GM10847 (cell line): ENCODE data around the gene ZNF221.

Source experiments
- POLR2A ChIP-seq: IDR thresholded peaks from 2 replicates; pipeline ENCODE4 v1.6.1; 2011; ENCODE audit not compliant: insufficient read length; ENCODE audit errors: extremely low read depth

ZNF221 gene

DNA sequence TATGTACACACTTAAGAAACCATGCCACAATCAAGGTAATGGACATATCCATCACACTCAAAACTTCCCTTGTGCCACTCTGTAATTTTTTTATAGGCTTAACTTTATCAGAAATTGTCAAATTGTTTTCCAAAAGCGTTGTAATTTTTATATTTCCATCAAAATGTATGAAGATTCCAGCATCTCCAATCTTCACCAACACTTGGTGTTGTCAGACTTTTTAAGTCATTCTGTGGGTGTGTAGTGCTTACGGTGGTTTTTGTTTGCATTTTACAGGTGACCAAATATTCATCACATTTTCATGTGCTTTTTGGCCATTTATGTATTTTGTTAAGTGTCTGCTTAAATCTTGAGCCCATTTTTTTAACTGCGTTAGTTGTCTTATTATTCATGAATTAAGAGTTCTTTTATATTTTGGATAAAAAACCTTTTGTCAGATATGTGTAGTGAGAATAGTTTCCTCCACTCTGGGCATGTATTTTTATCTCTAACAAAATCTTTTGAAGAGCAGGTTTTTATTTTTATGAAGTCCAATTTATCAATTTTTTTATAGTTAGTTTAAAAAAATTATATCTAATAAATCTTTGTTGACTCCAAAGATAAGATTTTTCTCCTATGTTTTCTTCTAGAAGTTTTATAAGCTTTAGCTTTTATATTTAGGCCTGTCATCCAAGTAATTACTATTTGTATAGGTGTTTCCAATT is 11.3 kb upstream of the ZNF221 start:
- no peak for TF ChIP-seq POLR2A

DNA sequence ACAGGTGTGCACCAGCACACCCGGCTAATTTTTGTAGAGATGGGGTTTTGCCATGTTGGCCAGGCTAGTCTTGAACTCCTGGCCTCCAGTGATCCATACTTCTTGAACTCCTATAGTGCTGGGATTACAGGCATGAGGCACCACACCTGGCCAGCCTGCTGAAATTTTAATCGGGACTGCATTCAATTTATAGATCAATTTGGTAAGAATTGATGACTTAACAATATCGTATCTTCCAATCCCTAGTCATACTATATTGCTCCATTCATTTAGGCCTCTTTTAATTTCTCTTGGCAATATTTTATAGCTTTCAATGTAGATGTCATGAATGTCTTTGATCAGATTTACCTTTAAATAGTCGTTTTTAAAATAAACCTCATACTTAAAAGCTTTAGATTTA is 10.3 kb upstream of the ZNF221 start:
- TF ChIP-seq POLR2A, result no peak

DNA sequence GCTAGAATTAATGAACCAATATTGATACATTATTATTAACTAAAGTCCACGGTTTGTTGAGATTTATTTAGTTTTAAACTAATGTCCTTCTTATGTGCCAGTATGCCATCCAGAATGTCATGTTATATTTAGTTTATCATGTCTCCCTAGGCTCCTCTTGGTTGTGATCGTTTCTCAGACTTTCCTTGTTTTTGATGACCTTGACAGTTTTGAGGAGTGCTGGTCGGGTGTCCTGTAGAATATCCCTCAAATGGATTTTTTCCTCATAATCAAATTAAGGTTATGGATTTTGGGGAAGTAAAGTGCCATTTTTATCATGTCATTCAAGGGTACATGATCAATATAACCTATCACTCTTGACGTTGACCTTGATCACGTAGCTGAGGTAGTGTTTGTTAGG is 9.8 kb upstream of the ZNF221 start:
- no peak for TF ChIP-seq POLR2A

DNA sequence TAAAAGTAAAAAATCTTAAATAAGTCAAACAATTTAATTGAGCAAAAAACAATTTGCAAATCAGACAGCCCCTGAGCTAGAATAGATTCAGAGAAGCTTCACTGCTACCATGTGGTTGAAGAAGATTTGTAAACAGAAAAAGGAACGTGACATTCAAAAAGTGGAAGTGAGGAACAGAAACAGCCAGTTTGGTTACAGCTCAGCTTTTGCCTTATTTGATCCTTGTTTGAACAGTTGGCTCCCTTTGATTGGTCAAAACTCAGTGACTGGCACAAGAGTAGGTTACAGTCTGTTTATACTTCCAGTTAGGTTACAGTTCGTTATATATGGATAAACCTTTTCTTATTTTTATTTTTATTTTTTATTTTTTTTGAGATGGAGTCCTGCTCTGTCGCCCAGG is 5.8 kb downstream of the ZNF221 start:
- TF ChIP-seq POLR2A, result no peak

DNA sequence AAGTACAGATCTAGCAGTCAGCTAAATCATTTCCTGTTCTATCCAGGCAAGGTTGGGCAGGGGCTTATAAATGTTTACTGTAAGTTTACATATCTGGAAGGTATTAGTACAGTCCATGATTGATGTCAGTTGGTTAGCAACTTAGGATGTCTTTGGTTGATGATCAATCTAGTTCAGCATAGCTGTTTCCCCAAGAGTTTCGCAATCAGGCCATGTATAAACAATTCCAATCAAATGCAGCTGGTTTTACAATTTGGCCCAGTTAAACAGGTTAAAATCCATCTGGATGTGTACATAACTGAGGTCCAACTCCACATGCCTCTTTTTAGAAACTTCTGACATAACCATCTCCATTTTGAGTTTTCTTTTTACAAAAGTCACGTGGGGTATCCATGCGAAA is 6.9 kb downstream of the ZNF221 start:
- no peak for TF ChIP-seq POLR2A

DNA sequence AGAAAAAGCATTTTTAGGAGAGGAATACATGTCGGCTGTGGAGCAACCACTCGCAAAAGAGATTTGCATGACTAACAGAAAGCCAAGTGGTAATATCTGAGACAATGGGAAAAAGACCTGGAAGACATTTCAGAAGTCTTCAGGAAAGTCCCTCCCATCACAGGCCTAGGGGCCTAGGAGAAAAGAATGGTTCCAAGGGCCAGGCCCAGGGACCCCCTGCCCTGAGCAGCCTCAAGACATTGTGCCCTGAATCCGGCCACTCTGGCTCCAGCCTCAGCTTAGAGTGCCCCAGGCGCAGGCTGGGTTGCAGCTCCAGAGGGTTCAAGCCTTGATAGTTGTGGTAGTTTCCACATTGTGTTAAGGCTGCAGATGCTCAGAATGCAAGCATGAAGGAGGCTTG is 9.4 kb downstream of the ZNF221 start:
- TF ChIP-seq POLR2A, result no peak

DNA sequence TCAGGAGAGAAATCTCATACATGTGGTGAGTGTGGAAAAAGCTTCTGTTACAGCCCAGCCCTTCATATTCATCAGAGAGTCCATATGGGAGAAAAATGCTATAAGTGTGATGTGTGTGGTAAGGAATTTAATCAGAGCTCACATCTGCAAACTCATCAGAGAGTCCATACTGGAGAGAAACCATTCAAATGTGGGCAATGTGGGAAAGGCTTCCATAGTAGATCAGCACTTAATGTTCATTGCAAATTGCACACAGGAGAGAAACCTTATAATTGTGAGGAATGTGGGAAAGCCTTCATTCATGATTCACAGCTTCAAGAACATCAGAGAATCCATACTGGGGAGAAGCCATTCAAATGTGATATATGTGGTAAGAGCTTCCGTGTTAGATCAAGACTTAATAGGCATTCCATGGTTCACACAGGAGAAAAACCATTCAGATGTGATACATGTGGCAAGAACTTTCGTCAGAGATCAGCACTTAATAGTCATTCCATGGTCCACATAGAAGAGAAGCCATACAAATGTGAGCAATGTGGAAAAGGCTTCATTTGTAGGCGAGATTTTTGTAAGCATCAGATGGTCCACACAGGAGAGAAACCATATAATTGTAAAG is 15.2 kb downstream of the ZNF221 start:
- TF ChIP-seq POLR2A, result no peak

DNA sequence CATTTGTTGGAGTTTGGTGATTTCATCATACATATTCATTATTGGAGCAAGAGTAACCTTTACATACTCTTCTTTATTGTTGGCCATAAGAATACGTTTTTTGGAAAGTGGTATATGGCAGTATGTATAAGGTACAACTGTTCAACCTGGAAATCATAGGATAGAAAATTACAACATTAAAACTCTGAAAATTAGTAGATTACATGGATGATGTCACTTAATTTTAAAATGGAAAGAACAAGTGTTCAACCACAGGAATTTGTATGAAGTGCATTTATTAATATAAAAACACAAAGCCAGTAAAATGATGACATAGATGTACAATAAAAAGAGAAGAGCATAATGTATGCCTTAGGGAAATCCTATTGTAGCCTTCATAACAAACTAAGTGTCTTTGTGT is 25.7 kb downstream of the ZNF221 start:
- TF ChIP-seq POLR2A, result no peak

DNA sequence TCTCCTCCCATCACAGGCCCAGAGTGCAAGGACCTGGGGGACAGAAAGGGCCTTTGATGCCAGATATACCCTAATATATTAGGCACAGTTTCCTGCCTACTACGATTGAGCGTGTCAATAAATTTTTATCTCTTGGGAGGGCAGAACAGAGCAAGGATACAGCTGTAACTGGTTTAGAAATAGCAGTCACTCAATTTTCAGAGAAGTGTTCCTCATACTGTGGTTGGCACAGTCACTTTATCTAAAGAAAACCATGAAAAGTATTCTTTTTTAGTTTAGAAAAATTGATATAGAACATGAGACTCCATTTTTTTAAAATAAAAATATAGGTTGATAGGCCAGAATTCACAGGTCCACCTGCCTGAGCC is 32.5 kb downstream of the ZNF221 start:
- TF ChIP-seq POLR2A, result no peak

DNA sequence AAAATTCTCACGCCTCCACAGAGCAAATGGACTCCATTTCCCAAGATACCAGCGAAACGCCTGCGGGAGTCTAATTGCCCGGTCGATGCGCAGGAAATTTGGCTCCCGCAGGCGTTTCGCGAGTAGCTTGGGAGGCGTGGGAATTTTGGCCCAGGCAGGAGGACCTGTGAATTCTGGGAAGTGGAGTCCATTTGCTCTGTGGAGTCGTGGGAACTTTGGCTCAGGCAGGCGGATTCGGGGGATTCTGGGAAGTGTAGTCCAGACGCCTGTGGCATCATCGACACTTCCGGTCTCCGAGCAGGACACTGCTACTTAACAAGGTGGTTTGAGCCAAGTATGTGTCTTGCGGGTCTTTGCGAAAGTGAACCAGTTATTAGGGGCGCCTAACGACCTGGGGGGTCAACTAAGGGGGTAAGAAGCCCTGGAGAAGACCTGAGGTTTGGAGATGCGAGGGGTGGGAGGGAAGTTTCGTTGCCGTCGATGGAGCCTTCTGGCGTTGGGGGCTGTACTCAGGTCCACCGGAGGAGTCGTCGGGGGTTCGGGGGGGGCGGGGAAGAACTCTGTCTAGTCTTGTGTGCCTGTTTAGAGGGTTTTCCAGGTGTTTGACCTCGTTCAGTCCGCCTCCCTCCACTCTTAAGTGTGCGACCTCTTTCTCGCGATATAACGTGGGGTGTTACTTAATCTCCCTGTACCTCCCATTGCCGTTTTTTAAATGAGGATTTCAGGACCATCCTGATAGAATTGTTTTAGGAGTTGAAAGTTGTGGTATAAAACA is 33.1 kb downstream of the ZNF221 start, which contains the start of gene ZNF155:
Gene ZNF155 (plus strand): TSS at position 277 of the 775 bp plus-strand sequence. CDS start 4,356 bp downstream, outside the sequence.
- TF ChIP-seq POLR2A, result no peak

DNA sequence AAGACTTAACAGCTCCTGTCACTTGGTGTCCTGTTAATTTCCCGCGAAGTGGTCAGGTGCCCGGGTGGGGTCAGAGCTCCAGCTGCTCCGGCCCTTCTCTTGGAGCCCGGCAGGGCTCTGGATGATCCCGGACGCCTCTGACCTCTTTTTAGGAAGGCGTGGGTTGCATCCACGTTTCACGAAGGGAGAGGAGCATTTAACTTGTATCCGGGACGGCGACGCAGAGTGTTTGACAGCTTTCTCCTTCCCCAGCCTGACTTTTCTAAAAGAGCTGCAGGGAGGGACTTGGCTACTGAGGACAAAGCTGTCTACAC is 33.6 kb downstream of the ZNF221 start:
- TF ChIP-seq POLR2A, result no peak

DNA sequence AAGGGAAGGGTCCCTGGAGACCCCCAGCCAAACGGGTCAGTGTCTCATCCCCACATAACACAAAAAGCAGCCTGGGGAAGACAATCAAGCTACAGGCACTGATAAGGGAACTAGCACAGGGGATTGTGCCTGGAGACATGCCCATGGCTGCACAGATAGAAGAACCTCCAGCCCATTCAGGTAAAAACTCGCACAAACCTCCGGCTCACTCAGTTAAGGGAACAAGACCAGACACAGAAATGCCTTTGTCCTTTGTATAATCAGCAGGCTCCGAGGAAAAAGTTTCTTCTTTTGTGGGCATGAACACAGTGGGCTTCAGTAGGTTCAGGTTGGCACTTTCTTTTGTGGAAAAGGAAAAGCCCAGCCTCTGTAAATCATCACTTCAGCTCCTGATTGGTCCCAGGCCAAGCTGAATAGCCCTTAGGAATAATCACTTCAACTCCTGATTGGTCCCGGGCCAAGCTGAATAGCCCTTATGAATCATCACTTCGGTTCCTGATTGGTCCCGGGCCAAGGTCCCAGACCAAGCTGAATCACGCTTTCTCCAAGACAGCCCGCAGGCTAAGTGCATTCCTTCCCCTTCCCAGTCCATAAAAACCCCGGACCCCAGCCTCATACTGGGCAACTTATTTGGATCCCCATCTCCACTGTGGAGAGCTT is 46.7 kb downstream of the ZNF221 start:
- no peak for TF ChIP-seq POLR2A

DNA sequence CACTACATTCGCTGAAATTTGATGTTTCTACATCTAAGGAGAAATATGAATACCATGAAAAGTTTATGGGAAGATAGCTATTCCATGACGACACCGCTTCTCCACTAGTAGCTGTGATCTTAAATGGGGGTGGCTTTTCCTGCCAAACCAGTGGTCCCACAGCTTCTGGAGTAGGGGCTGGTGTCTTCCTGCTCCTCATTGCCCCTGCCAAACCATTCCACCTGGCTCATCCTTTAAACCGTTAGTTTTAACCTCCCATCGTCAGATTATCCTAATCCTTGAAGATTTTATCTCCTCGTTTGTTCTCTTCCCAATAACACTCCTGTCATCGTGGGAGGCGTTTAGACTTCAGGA is 51.2 kb downstream of the ZNF221 start:
- no peak for TF ChIP-seq POLR2A

DNA sequence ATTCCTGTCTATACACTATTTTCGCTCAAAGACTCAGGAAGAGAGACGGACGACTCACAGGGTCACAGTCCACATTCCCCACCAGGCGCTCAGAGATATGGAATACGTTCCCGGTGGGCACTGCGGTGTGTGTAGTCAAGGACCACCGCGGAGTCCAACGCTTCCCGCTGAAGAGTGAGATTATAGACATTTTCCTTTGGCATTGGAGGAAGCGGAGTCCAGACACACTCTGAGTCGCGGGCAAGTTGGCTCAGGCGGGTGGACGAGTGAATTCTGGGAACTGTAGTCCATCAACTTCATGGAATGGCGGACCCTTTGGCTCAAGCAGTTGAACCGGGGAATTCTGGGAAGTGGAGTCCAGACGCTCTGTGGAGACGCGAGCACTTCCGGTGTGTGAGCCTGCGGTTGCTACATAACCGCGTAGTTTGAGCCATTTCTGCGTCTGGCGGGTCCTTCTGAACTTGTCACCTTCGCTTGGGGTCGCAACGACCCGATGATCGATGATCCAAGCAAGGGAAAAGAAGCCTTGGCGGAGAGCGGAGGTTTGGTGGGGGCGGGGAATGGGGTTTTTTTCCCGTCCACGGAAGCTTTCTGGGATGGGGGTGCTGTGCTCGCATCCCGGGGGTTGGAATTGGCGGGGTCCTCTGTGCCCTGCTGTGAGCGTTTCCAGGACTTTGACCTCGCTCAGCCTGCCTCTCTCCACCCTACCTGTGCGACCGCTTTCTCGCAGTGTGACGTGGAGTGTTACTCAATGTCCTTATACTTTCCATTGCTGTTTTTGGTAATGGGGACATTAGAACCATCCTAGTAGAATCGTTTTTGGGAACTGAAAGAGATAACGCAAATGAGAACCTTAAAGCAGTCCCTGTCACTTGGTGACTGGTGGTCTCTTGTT is 51.8 kb downstream of the ZNF221 start, which contains the start of gene ZNF230:
Gene ZNF230 (plus strand): TSS at position 392 of the 895 bp plus-strand sequence. CDS start 4,122 bp downstream, outside the sequence.
- TF ChIP-seq POLR2A, result peak; percentile 43

DNA sequence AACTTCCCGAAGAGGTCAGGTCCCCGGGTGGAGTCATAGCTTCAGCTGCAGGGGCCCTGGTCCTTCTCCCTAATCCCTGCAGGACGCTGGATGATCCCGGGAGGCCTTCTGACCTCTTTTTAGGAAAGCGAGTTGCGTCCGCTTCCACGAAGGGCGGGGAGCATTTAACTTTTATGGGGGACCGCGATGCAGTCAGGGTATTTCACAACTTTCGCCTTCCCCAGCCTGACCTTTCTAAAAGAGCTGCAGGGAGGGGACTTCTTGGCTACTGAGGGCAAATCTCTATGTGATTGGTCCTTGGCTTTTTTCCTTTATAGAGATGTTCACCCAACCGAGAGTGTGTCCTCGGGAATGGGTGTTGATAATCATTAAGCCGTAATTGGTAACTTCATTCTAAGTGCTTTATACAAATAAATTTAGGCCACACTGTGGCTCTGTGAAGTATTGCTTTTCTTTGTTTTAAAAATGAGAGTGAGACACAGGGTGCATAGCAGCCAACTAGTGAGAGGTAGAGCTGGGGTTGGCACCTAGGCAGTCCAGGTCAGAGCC is 52.5 kb downstream of the ZNF221 start:
- TF ChIP-seq POLR2A, result no peak

DNA sequence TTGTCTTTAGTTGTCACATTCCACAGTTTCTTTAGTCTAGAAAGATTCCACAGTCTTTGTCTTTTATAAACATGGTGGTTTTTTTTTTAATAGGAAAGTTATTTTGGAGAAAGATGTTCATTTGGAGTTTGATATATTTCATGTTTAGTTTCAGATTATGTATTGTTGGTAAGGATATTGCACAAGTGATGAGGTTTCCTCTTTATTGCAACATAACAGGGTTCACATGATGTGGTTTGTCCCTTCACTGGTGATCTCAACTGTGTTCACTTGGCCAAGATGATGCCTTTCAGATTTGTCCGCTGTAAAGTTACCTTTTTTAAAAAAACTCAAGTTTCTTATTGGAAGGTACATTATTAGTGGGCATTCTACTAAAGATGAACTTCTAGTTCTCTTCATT is 54.9 kb downstream of the ZNF221 start:
- TF ChIP-seq POLR2A, result no peak
